GM12891 (cell line): Measurements from ENCODE around the gene OFD1.

ENCODE experiments used
- PAX5 ChIP-seq: IDR thresholded peaks from 2 replicates; pipeline ENCODE4 v1.6.1; 2011; ENCODE audit warnings: low read length, moderate library complexity, mild to moderate bottlenecking; ENCODE audit not compliant: insufficient read depth, severe bottlenecking
- POLR2A ChIP-seq: IDR thresholded peaks from 2 replicates; pipeline ENCODE4 v1.6.1; 2011; ENCODE audit warnings: low read depth, low read length, control low read depth
- POLR2AphosphoS5 ChIP-seq: IDR thresholded peaks from 2 replicates; pipeline ENCODE4 v1.6.1; 2011; ENCODE audit warnings: low read depth, low read length, control low read depth
- POU2F2 ChIP-seq: IDR thresholded peaks from 2 replicates; pipeline ENCODE4 v1.6.1; 2011; ENCODE audit warnings: low read depth, mild to moderate bottlenecking, control low read depth, low read length, moderate library complexity
- SPI1 ChIP-seq: IDR thresholded peaks from 2 replicates; pipeline ENCODE4 v1.6.1; 2011; ENCODE audit warnings: low read depth, low read length, control low read depth
- TAF1 ChIP-seq: IDR thresholded peaks from 2 replicates; pipeline ENCODE4 v1.6.1; 2011; ENCODE audit warnings: low read depth, low read length, control low read depth

DNA sequence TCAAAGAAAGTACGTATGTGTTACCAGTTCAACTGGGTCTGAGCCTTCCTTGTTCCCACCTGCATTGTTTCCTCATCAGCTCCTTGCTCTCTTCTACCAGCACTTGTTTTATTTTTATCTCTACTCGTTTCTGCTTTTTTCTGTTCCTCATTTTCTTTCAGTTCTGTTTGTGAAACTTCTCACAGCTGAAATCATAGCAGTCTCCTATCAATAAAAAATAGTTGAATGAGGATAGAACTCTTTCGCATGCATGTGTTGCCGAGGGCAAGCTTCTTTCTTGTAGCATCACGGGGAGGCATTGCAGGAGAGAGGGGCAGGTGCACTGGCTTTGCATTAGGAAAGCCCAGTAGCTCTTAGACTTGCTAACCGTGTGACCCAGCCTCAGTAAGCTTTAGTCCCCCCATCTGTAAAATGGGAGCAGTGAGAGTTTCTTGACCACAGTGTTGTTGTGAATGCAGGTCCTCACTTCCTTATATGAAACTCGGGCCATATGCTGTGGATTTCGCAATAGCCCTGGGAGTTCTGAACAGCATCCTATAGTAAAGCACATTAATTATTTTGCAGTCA lies 24.7 kb downstream of the OFD1 start:
- TF ChIP-seq SPI1 (peak; percentile 93), POLR2A (no peak), TAF1 (no peak), POLR2AphosphoS5 (no peak), POU2F2 (no peak), PAX5 (no peak)
